ENCODE results near the gene MAPK14.
"Not testable (repeated sequence)": the region's sequence is repeated elsewhere in the genome, so short reads cannot be mapped to it uniquely, and the experiment has no call there.

The MAPK14 gene

DNA sequence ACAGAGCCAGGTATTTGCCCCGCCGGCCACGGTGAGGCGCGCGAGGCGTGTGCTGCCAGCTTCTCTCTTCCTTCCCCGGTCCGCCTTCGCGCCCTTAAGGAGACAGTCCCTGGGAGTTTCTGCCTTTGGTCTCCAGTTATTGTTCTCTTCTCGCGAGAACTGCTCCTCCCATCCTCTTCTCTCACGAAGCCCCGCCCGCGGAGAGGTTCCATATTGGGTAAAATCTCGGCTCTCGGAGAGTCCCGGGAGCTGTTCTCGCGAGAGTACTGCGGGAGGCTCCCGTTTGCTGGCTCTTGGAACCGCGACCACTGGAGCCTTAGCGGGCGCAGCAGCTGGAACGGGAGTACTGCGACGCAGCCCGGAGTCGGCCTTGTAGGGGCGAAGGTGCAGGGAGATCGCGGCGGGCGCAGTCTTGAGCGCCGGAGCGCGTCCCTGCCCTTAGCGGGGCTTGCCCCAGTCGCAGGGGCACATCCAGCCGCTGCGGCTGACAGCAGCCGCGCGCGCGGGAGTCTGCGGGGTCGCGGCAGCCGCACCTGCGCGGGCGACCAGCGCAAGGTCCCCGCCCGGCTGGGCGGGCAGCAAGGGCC is at the start of gene MAPK14:
Gene MAPK14 (plus strand): TSS at position 308 of the 587 bp plus-strand sequence. CDS start 350 bp downstream, outside the sequence.
- H2AFZ ChIP-seq (ENCODE audit: low read length): peak within 1 kb of the TSS; percentile 71
- H4K20me1 ChIP-seq (ENCODE audit: insufficient read depth, low read length): peaks cover 10% of the 10 kb centered on the region
- peak within 1 kb of the TSS; percentile 62; the same call in 1 of the 2 replicates for H3K27ac ChIP-seq (ENCODE audit: low read length)
- TF ChIP-seq EZH2 (optimal IDR thresholded peaks at IDR 0.05; ENCODE audit: low read depth, low read length) (no peak), CTCF (IDR thresholded peaks at IDR 0.05; ENCODE audit: low read length) (peak; percentile 80), EZH2phosphoT487 (IDR thresholded peaks at IDR 0.05; ENCODE audit: low read length) (no peak)
- H3K4me1 ChIP-seq (ENCODE audit: low read length): 0 out of 2 replicates have a peak, but pooled peaks cover 3% of the 10 kb centered on the region
- peak; percentile 100 for DNase-seq
- H3K36me3 ChIP-seq (replicated peaks; ENCODE audit: insufficient read depth, low read length): no peaks in the 10 kb centered on the region
- H3K4me2 ChIP-seq (ENCODE audit: low read depth, low read length): peak within 1 kb of the TSS; percentile 76
- H3K27me3 ChIP-seq (replicated peaks; ENCODE audit: insufficient read depth, low read length): no peaks in the 10 kb centered on the region
- H3K9me2 ChIP-seq (replicated peaks; ENCODE audit: insufficient read depth, low read length): no peaks in the 10 kb centered on the region
- H3F3A ChIP-seq (ENCODE audit: insufficient read depth, low read length): no peaks in the 10 kb centered on the region
- H3K4me3 ChIP-seq (ENCODE audit: low read length): peak within 1 kb of the TSS; percentile 99
- H3K9ac ChIP-seq (ENCODE audit: low read length): peak within 1 kb of the TSS; percentile 95
- H3K79me2 ChIP-seq (ENCODE audit: low read length): peaks cover 48% of the 10 kb centered on the region
- no peaks in the 10 kb centered on the region for H3K9me3 ChIP-seq (replicated peaks; ENCODE audit: insufficient read depth, low read length)

DNA sequence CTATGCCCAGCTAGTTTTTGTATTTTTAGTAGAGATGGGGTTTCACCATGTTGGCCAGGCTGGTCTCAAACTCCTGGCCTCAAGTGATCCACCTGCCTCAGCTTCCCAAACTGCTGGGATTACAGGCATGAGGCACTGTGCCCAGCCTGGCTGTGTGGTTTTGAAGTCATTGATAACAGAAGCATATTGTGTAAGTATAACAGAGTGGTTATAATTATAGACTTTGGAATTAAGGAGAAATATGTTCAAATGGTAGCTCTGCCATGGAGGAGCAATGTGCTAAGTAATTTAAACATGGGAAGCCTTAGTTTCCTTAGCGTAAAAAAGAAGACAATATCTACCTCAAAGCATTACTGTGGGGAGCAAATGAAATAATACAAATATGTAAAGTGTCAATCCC is 47.5 kb upstream of the MAPK14 start:
- not testable (repeated sequence) for H3K27me3 ChIP-seq (replicated peaks; ENCODE audit: insufficient read depth, low read length); H3K9me3 ChIP-seq (replicated peaks; ENCODE audit: insufficient read depth, low read length); H3K27ac ChIP-seq (ENCODE audit: low read length); H2AFZ ChIP-seq (ENCODE audit: low read length); H3K4me1 ChIP-seq (ENCODE audit: low read length); H3K36me3 ChIP-seq (replicated peaks; ENCODE audit: insufficient read depth, low read length); H4K20me1 ChIP-seq (ENCODE audit: insufficient read depth, low read length); H3K79me2 ChIP-seq (ENCODE audit: low read length); H3K4me3 ChIP-seq (ENCODE audit: low read length); DNase-seq; H3K9me2 ChIP-seq (replicated peaks; ENCODE audit: insufficient read depth, low read length); H3K9ac ChIP-seq (ENCODE audit: low read length); H3K4me2 ChIP-seq (ENCODE audit: low read depth, low read length); H3F3A ChIP-seq (ENCODE audit: insufficient read depth, low read length)

GRCh38 chr6:35980991-35981645 is 46.5 kb upstream of the MAPK14 start:
- Histone ChIP-seq H3K79me2 (ENCODE audit: low read length) (no peaks in the 10 kb centered on the region), H3K9me2 (replicated peaks; ENCODE audit: insufficient read depth, low read length) (no peaks in the 10 kb centered on the region), H3K27ac (ENCODE audit: low read length) (no peak overlapping the region), H2AFZ (ENCODE audit: low read length) (no peak overlapping the region), H3K4me1 (ENCODE audit: low read length) (no peaks in the 10 kb centered on the region), H3K27me3 (replicated peaks; ENCODE audit: insufficient read depth, low read length) (no peaks in the 10 kb centered on the region), H3K4me2 (ENCODE audit: low read depth, low read length) (no peak overlapping the region), H3F3A (ENCODE audit: insufficient read depth, low read length) (no peaks in the 10 kb centered on the region), H3K9me3 (replicated peaks; ENCODE audit: insufficient read depth, low read length) (no peaks in the 10 kb centered on the region), H3K9ac (ENCODE audit: low read length) (no peak overlapping the region), H4K20me1 (ENCODE audit: insufficient read depth, low read length) (no peaks in the 10 kb centered on the region), H3K4me3 (ENCODE audit: low read length) (no peak overlapping the region), H3K36me3 (replicated peaks; ENCODE audit: insufficient read depth, low read length) (no peaks in the 10 kb centered on the region)
- DNase-seq: no peak
- TF ChIP-seq EZH2 (optimal IDR thresholded peaks at IDR 0.05; ENCODE audit: low read depth, low read length) (no peak), CTCF (IDR thresholded peaks at IDR 0.05; ENCODE audit: low read length) (no peak), EZH2phosphoT487 (IDR thresholded peaks at IDR 0.05; ENCODE audit: low read length) (no peak)

DNA sequence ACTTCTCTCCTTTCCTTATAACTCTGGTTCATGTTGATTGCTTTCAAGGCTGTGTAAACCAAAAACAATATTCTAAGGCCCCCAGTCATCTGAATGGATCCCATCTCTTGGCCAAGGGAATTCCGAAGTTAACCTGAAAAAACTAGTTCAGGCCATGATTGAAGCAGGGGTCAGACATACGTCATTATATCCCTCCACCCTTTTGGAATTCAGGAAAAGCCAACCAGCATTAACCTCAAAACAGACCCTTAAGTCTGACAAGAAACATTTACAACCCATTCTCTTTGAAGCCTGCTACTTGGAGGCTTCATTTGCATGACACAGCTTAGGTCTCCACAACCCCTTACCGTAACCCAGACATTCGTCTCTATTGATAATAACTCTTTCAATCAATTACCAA is 42.9 kb upstream of the MAPK14 start:
- Histone ChIP-seq H3K4me2 (ENCODE audit: low read depth, low read length) (no peak overlapping the region), H3K4me1 (ENCODE audit: low read length) (no peaks in the 10 kb centered on the region), H4K20me1 (ENCODE audit: insufficient read depth, low read length) (no peaks in the 10 kb centered on the region), H3F3A (ENCODE audit: insufficient read depth, low read length) (no peaks in the 10 kb centered on the region), H3K79me2 (ENCODE audit: low read length) (no peaks in the 10 kb centered on the region), H3K27ac (ENCODE audit: low read length) (no peak overlapping the region), H3K36me3 (replicated peaks; ENCODE audit: insufficient read depth, low read length) (no peaks in the 10 kb centered on the region), H3K4me3 (ENCODE audit: low read length) (no peak overlapping the region), H2AFZ (ENCODE audit: low read length) (no peak overlapping the region), H3K9ac (ENCODE audit: low read length) (no peak overlapping the region), H3K27me3 (replicated peaks; ENCODE audit: insufficient read depth, low read length) (no peaks in the 10 kb centered on the region), H3K9me2 (replicated peaks; ENCODE audit: insufficient read depth, low read length) (no peaks in the 10 kb centered on the region), H3K9me3 (replicated peaks; ENCODE audit: insufficient read depth, low read length) (no peaks in the 10 kb centered on the region)
- TF ChIP-seq EZH2 (optimal IDR thresholded peaks at IDR 0.05; ENCODE audit: low read depth, low read length) (no peak), CTCF (IDR thresholded peaks at IDR 0.05; ENCODE audit: low read length) (no peak), EZH2phosphoT487 (IDR thresholded peaks at IDR 0.05; ENCODE audit: low read length) (no peak)
- DNase-seq: no peak

DNA sequence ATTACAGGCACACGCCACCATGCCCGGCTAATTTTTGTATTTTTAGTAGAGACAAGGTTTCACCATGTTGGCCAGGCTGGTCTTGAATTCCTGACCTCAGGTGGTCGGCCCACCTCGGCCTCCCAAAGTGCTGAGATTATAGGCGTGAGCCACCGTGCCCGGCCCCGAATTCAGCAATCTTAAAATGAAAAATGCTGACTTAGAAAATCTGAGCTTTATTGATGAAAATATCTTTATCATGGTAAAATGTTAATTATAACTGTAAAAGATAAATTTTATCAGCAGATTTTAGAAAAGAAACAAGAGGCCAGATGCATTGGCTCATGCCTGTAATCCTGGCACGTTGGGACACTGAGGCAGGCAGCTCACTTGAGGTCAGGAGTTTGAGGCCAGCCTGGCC is 39.6 kb upstream of the MAPK14 start:
- not testable (repeated sequence) for H2AFZ ChIP-seq (ENCODE audit: low read length); H3K4me1 ChIP-seq (ENCODE audit: low read length); H3K9me2 ChIP-seq (replicated peaks; ENCODE audit: insufficient read depth, low read length); H3K36me3 ChIP-seq (replicated peaks; ENCODE audit: insufficient read depth, low read length); H3K27ac ChIP-seq (ENCODE audit: low read length); H3K9ac ChIP-seq (ENCODE audit: low read length); H4K20me1 ChIP-seq (ENCODE audit: insufficient read depth, low read length); H3F3A ChIP-seq (ENCODE audit: insufficient read depth, low read length); H3K79me2 ChIP-seq (ENCODE audit: low read length); H3K4me2 ChIP-seq (ENCODE audit: low read depth, low read length); H3K4me3 ChIP-seq (ENCODE audit: low read length); H3K9me3 ChIP-seq (replicated peaks; ENCODE audit: insufficient read depth, low read length); H3K27me3 ChIP-seq (replicated peaks; ENCODE audit: insufficient read depth, low read length); DNase-seq

Data from MM.1S (cell line).